Lower leg skin (tissue), 4 donors: ENCODE data around the gene DEFB108B. TPM values are rescaled to one million over a fixed set of nuclear protein-coding genes. Genes with fewer than 3 reads are reported as not detected.
"Not testable (repeated sequence)": the region's sequence is repeated elsewhere in the genome, so short reads cannot be mapped to it uniquely, and the experiment has no call there.

Experiments
- DNase-seq, 2 donors: peaks; one replicate each; pipeline ENCODE4 v3.0.0-alpha.2; 2019; ENCODE audit warnings: low spot score in 2 of 2
- H3K4me3 ChIP-seq: fragments of 200-600 bp; sonication (generic); 2 replicates; pipeline ENCODE4 v1.5.1; 2017; ENCODE audit warnings: mild to moderate bottlenecking, low read depth; ENCODE audit not compliant: poor library complexity, severe bottlenecking
- POLR2A ChIP-seq, 2 donors: fragments of 450-650 bp; IDR thresholded peaks; one replicate each; pipeline ENCODE4 v1.6.1; 2016 to 2017; ENCODE audit warnings: antibody characterized with exemption in 2 of 2, mild to moderate bottlenecking in 1 of 2, moderate library complexity in 1 of 2
- WGBS, 2 donors: methylation state at CpG; one replicate each; pipeline ENCODE4 v1.1.5; 2018; 5-methylcytosine and 5-hydroxymethylcytosine counted together
- intact Hi-C: fragments of 100-400 bp; cut with DNase I; formaldehyde crosslinking; loops from one replicate; pipeline ENCODE4 v1.15.0; 2023; ENCODE audit warnings: low total_unique reads
- total RNA-seq, 4 donors: library from RNA; depleted of rRNA; stranded (reverse); fragments of >200 nt; gene quantifications; one replicate each; pipeline ENCODE4 v1.1.0, GENCODE V29; 2016
- TF ChIP-seq, protein P1 (sequence below), 3 donors: fragments of 450-650 bp; IDR thresholded peaks; one replicate each; pipeline ENCODE4 v1.5.1; 2016; ENCODE audit warnings: antibody characterized with exemption in 3 of 3, mild to moderate bottlenecking in 3 of 3, moderate library complexity in 2 of 3

Gene DEFB108B, protein sequence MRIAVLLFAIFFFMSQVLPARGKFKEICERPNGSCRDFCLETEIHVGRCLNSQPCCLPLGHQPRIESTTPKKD
- not detected for total RNA-seq

DNA sequence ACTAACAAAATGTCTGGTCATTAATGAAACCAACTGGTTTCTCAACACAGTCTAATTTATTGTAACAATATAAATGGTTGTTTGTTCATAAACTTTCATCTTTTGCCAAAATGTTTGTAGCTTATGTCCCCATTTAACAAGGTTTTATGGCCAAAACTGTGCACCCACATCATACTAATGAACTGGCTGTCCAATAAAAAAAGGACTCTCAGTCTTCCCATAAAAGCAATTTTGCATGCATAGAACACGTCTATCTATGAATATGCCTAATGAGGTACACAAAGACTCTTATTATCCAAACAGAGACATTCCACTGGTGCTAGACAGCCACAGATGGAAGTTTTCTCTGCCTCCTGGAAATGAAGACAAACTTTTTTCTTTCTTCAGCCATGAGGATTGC is at the start of gene DEFB108B:
TSS of gene DEFB108B (plus strand) at position 390 of the 400 bp plus-strand sequence. CDS start at position 390, 0 bp downstream.
- 42 to 67% methylated on average over 1 of the region's 1 CpG for WGBS, 2 donors
- H3K4me3 ChIP-seq, DNase-seq, intact Hi-C loops: not testable (repeated sequence)

DNA sequence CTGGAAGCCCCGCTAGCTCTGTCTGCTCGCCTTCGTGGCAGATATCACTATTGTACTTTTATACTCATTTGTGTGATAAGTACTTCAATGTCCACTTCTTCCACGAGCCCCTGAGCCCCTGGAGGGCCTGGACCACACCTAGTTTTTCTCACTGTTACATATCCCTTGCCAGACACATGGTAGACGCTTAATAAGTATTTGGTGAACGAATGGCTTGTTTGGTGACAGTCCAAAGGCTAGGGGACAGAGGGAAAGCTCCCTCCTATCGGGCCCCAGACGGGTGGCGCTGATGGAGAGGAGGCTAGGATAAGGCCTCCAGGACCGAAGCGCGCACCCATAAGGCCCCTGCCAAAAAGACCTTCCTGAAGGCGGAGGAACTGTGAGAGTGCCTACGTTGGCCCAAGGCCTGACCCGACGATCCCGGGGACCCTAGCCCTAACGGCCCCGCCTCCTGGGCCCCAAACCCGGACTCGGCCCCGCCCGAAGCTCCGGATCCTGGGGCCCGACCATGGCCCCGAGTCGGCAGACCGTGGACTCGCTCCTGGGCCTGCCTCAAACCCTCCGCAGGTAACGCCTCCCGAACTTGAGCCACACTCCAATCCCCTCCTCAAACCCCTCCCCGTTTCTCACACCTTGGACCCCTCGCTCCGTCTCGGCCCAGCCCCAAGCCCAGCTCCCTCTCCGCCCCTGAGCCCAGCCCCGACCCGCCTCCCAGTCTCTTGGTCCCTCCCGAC is 46.7 kb upstream of the DEFB108B start:
- peak overlapping the region; percentile 26 for H3K4me3 ChIP-seq
- 3 to 5% methylated on average over 31 to 40 of the region's 40 CpGs for WGBS, 2 donors
- intact Hi-C loops: not testable (repeated sequence)
- DNase-seq: peak in 1 of 2 donors; percentile 90

DNA sequence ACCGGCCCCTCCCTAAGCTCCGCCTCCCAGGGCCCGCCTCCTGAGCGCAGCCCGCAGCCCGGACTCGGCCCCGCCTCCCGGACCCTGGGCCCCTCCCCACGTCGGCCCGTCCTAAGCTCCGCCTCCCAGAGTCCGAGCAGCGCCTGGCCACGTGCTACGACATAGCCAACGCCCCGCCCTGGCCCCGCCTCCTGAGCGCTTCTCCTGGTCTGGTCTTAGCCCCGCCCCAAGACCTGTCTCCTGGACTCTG is 46.2 kb upstream of the DEFB108B start:
- intact Hi-C loops, H3K4me3 ChIP-seq: not testable (repeated sequence)
- peak; percentile 100 for DNase-seq
- 0 to 1% methylated on average over 20 to 22 of the region's 22 CpGs for WGBS, 2 donors

DNA sequence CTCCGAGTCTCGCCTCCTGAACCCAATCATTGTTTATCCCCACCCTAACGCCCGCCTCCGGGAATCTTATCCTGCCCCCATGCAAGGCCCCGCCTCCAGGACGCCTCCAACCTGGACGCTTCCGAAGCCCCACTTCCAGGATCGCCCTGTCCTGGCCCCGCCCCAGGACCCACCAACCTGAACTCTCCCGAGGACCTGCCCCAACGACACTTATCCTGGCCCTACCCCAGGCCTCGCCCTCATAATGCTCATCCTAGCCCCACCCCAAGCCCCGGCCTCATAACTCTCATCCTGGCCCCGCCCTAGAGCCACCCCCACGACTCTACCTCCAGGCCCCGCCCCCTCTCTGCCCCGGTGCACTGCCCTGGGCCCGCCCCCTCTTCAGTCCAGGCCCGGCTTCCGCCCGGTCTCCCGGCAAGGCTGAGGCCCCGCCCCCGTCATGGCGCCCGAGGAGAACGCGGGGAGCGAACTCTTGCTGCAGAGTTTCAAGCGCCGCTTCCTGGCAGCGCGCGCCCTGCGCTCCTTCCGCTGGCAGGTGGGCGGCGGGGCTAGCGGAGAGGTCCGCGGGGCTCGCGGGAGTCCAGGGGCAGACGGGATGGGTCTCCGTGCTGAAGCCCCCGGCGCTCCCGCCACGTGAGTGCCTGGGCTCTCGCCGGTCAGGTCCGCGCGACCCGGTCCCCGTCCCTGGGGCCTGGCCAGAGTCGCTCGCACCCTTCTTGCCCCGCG is 45.7 kb upstream of the DEFB108B start:
- TF ChIP-seq POLR2A (IDR thresholded peaks at IDR 0.05): no peak
- TF ChIP-seq, protein P1, sequence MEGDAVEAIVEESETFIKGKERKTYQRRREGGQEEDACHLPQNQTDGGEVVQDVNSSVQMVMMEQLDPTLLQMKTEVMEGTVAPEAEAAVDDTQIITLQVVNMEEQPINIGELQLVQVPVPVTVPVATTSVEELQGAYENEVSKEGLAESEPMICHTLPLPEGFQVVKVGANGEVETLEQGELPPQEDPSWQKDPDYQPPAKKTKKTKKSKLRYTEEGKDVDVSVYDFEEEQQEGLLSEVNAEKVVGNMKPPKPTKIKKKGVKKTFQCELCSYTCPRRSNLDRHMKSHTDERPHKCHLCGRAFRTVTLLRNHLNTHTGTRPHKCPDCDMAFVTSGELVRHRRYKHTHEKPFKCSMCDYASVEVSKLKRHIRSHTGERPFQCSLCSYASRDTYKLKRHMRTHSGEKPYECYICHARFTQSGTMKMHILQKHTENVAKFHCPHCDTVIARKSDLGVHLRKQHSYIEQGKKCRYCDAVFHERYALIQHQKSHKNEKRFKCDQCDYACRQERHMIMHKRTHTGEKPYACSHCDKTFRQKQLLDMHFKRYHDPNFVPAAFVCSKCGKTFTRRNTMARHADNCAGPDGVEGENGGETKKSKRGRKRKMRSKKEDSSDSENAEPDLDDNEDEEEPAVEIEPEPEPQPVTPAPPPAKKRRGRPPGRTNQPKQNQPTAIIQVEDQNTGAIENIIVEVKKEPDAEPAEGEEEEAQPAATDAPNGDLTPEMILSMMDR (IDR thresholded peaks at IDR 0.05): no peak
- WGBS, 2 donors: 0 to 1% methylated on average over 28 to 32 of the region's 62 CpGs
- DNase-seq: peak; percentile 92 to 98

DNA sequence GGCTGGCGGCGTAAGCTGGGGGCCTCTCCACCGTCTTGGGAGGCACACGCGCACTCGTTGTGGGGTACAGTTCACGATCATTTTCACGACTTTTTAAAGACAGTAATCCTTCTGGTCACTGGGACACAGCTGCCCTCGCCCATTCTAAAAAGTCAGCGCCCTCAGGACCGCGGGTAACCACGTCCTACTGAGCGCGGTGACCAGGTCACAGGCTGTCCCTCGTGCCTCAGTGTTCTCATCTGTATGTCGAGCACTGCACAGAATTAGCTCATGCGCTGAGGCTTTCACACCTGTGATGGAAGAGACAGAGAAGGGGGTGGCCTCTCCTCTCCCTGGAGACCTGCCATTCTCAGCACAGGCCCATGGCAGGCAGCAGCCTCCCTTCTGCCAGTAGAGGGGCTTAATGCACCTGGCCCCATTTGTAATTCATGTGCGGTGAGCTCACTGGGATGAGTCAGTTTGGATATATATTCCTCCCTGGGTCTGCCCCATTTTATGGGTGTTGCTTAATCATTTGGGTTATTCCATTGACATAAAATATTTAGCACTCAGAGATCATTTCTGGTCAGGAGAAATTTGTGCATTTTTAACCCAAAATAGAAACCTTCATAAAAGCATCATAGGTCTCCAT is 45.1 kb upstream of the DEFB108B start:
- DNase-seq, intact Hi-C loops: not testable (repeated sequence)
- peak overlapping the region; percentile 68 for H3K4me3 ChIP-seq
- 3% methylated on average over 12 to 19 of the region's 19 CpGs for WGBS, 2 donors

More for the DNA sequence above, 45.7 kb upstream of the DEFB108B start:
- intact Hi-C loops: no loop called here
- H3K4me3 ChIP-seq: peak overlapping the region; percentile 68

DNA sequence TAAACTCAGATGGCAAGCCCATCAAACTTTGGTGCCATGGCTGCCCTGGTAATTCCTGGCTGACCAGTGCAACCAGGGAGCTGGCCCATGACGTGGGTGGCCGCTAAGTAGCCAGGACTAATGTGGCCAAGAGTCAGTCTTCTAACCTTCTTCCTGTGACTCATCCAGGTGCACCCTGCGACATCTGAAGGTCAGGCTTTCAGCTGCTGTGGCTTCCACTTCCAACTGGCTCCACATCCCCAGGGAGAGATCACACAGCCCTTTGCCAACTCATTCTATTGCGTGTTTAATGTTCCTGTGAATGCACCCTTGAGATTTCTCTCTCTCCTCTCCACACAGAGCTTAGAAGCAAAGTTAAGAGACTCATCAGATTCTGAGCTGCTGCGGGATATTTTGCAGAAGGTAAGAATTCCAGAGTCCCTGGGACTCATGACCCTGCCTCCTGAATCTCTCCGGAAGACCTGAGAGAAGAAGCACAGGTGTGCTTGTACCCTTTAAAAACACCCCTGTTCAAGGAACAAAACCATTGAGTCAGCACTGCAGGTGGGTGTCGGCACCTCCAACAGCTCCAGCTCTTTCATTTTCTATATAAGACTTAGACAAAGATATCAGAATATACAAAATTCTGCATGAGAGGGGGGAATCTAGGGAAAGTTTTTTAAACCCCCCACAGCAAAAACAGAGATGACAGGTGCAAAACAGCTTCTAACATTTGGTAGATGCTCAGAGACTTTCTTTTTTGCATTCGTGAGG is 43.4 kb upstream of the DEFB108B start:
- 78 to 79% methylated on average over 8 of the region's 8 CpGs for WGBS, 2 donors
- intact Hi-C loops, H3K4me3 ChIP-seq, DNase-seq: not testable (repeated sequence)

DNA sequence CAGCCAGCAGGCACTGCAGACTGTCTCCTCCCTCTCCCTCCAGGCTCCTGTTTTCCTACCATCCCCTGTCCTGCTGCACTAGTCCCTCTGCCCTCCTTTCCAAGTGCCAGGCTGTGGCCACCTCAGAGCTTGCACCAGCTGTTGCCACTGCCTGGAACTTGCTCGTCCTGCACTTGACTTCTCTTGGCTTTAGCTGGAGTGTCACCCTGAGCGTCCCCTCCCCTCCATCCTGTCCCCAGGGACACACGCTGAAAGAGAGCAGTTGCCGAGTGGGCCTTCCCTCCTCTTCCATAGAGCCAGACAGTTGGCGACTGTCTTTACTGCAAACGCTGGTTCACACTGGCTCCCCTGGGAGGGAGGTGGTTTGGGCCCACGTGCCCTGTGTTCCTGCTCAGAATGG is 41.9 kb upstream of the DEFB108B start:
- WGBS, 2 donors: 84 to 85% methylated on average over 6 to 7 of the region's 7 CpGs
- intact Hi-C loops, H3K4me3 ChIP-seq: not testable (repeated sequence)
- peak in 1 of 2 donors; percentile 74 for DNase-seq

DNA sequence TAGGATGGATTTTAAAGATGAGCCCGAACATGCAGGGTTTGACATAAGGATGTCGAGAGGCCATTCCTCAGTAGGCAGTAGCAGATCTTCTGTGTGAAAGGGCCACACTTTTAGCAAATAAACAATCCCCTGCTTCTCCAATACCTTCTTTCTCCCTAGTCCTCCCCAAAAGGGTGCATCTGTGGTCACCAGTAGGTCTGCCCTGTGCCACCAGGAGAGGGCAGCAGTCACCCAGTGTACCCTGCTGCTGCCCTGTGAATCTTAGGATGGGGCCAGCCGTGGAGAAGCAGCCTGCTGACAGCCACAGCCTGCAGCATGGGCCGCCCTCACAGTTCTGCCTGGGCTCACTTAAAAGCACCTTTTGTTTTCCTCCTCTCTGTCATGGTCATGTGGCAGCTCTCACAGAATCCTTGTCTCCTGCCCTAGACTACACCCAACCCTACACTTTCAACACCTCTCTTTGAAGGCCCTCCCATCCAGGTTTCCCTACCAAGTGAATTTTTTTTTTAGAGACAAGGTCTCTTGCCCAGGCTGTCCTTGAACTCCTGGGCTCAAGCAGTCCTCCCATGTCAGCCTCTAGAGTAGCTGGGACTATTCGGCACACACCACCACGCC is 40.3 kb upstream of the DEFB108B start:
- peak in 1 of 2 donors; percentile 86 for DNase-seq
- WGBS, 2 donors: 58 to 59% methylated on average over 6 of the region's 6 CpGs
- H3K4me3 ChIP-seq, intact Hi-C loops: not testable (repeated sequence)

DNA sequence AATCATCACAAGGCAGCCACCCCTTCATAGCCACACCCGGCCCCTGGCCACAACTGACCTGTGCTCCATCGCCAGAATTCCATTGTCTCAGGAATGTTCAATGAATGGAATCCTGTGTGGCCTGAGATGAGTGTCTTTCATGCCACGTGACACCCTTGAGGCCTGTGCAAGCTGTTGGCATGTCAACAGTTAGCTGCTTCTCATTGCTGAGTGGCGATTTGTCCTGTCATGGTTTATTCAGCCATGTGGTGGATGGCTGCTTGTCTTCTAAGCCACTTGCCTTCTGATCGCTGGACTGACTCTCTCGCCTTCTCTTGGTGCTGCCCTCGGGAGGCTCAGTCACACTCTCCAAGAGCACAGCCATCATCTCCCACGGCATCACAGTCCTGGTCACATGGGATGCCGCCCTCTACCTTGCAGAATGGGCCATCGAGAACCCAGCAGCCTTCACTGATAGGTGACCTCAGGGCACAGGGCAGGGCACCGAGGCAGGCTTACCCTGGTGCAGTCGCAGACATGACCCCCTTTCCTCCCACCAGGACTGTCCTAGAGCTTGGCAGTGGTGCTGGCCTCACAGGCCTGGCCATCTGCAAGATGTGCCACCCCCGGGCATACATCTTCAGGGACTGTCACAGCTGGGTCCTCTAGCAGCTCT is 38.5 kb upstream of the DEFB108B start:
- WGBS, 2 donors: 92 to 93% methylated on average over 9 to 12 of the region's 13 CpGs
- intact Hi-C loops, H3K4me3 ChIP-seq: not testable (repeated sequence)
- DNase-seq: peak in 1 of 2 donors; percentile 78

DNA sequence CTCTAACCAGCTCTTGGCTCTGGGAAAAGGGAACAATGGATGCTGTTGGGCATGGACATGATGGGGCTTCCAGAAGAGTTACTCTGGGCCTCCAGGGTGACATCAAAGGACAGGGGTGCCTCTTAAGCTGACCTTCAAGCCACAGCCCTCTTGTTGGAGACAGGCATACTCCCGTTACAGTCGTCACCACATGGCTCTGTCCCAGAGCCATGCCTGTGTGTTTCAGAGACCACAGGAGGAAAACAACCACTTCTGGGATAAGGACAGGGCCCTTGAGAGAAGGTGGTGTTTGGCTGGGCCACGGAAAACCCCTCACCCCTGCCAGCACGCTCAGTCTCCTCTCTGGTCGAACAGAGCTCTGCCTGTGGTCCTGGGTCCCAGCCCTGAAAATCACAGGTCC is 37.8 kb upstream of the DEFB108B start:
- H3K4me3 ChIP-seq, intact Hi-C loops: not testable (repeated sequence)
- WGBS, 2 donors: 71 to 96% methylated on average over 2 to 5 of the region's 5 CpGs
- peak in 1 of 2 donors; percentile 60 for DNase-seq

DNA sequence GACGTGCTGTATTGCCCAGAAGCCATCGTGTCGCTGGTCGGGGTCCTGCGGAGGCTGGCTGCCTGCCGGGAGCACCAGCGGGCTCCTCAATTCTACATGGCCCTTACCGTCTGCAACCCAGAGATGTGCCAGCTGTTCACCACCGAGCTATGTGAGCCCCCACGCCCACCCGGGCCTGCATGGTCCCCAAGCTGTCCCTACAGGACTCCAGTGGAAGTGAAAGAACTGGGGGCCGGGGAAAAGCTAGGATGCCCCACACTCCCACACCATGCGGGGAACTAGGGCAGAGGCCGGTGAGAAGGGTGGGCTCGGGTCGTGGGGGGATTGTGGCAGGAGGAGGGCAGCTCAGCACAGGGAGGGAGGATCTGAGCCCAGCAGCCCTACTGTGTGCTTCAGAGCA is 37.0 kb upstream of the DEFB108B start:
- intact Hi-C loops, H3K4me3 ChIP-seq: not testable (repeated sequence)
- DNase-seq: peak in 1 of 2 donors; percentile 82
- 87 to 95% methylated on average over 16 of the region's 16 CpGs for WGBS, 2 donors

DNA sequence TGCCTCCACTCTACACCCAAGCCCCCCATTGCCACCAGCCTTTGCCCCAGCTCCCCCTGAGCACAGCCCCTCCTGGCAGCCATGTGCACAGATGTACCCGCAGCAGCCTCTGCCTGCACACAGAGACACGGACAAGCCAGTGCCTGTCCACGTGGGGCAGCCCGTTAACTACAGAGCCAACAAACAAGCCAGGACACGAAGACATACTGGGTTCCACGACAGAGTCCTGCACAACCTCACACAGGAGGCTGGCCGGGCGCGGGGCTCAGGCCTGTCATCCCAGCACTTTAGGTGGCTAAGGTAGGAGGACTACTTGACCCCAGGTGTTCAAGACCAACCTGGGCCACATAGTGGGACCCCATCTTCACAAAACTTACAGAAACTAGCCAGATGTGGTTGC is 36.2 kb upstream of the DEFB108B start:
- DNase-seq: peak in 1 of 2 donors; percentile 46
- intact Hi-C loops, H3K4me3 ChIP-seq: not testable (repeated sequence)
- WGBS, 2 donors: 56 to 68% methylated on average over 9 of the region's 9 CpGs
